Measurements from ENCODE around the gene GNAZ.

GNAZ gene

DNA sequence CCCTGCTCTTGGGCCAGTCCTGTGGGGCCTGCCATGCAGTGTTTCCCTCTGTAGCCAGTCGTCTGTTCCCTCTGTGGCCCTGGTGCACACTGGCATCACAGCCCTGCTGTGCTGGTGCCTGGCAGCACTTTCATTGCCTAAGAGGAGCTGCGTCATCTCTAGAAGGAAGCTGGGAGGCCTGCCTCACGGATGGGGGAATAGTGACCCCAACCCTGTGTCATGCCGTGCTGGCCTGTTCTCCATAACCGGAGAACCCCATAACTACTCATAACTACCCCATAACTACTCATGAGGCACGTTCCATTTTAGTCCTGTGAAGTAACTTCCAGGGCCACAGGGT is 88.9 kb downstream of the GNAZ start:
- DNase-seq = no peak

DNA sequence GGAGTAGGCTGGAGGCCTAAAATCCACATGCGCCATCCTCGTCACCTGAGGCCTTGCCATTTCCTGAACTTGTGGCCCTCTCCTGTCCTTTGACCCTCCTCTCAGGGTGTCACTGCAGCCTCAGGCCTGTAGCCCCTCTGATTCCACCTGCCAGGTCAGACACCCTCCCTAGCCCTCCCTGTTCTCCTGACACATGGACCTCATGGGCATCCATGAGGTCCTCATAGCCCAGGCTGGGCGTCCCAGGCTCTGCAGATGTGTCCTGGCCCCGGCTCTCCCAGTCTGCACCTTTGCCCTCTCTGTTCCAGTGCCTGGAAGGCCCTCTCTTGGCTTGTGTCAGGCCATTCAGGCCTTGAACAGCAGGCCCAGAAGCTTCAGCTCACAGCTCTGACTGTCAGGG is 90.7 kb downstream of the GNAZ start:
- DNase-seq = no peak

DNA sequence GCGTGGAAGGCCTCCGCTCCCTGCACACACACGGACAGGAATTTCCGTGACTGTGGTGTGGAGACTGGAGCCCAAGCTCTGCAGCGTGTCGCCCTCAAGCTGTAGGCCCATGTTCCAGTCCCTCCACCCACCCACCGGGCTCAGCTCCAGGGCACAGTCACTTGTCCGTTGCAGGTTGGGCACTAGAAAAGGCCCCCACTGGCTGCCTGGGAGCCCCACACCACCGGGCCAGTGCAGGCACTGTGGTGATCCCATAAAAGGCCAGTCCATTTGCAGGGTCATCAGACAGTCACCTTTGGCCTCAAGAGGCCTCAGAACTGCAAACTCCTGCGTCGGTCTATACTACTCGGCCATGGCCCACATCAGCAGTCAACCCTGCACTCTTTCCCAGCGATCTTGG is 91.3 kb downstream of the GNAZ start:
- no peak for DNase-seq

DNA sequence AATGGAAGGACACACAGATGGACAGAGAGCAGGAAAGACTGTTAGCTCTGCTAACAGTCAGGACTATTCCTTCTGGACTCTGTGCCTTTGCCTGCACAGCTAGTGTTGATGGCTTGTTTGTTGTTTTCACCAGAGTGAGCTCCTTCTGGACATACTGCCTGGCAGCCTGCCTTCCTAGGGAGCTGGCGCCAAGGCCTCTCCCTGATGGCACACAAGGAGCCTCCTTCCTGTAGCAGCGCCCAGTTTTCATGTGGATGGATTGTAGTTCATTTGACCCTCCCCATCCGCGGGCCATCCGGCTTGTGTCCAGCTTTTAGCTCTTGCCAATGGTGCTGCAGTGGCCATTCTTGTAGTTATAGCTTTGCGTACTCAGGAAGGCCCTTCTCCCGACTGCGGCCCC is 93.3 kb downstream of the GNAZ start:
- no peak for DNase-seq

DNA sequence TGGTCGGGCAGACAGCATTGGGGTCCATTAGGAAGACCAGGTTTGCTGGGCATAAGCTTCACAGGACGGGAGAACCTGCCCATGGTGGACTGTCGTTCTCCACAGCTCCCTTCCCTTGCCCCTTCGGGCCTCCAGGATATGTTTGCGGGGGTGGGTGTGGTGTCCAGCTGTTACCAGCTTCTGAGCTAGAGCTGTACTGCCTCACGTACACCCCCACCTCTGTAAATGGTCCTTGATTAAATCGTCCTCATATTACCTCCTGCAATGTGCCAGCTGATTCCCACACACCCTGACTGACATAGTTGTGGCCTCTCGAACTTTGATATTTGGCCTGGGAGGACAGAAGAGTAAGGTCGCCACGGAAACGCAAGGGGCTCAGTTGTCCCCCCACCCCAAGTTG is 93.8 kb downstream of the GNAZ start:
- no peak for DNase-seq

DNA sequence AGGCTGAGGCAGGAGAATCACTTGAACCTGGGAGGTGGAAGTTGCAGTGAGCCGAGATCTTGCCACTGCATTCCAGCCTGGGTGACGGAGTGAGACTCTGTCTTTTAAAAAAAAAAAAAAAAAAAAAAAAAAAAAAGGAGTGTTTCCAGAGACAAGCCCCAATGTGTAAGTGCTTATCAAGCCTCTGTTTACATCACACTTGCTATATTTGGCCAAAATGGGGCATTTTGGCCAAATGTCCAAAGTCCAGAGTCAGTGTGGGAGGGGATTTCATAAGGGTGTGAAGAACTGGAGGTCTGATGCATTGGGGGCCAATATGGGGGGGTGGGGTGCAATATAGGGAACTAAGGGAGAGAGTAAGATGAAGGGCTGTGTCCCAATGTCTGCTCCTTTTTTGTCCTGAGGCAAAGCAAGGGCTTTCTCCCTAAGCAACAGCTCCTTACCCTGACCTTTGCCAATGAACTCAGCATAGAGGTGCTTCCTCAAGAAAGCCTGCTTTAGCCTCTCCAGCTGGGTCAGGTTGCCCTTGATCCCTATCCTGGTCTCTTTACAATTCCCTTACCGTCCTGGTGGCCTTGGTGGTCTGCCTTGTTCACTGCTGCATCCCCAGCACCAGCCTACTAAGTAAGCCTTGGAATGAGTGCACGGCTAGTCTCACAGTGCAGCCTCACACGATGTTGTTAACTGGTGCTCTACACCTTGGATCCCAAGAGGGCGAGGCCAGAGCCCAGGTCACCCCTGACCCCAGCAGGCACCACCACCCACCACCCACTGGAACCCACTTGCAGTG is 95.9 kb downstream of the GNAZ start:
- no peak for DNase-seq

DNA sequence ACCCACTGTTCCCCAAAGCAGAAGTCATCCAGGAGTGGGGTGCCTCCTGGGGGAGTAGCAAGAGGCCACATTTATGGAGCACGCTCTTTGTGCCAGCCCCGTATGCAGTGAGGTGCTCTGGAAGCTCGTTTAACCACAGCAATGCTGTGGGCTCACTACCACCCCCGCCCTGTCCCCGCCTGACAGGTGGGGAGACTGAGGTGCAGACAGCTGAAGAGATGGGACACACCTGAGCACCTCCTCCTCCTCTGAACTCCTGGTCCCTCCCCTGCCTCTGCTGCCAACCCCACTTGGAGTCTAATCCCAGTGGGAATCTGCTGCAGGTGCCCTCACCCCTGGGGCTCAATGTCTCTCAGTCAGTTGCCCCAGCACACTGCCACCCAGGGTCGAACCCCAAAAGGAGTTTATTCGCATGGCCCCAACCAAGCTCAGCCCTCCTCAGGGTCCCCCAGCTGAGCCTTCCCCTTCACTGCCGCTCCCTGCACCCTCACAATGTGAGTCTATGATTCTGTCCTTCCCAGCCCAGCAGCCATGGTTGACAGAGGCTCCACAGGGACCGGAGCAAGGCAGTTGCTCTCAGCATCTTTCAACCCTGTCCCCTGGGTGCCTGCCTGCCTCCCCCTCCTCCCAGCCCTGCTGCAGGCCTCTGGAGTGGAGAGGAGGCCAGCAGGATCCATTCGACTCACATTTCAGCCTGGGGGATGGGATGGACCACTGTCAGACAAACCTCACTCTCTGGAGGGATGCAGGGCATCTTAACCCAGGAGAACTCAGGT is 96.7 kb downstream of the GNAZ start:
- no peak for DNase-seq

DNA sequence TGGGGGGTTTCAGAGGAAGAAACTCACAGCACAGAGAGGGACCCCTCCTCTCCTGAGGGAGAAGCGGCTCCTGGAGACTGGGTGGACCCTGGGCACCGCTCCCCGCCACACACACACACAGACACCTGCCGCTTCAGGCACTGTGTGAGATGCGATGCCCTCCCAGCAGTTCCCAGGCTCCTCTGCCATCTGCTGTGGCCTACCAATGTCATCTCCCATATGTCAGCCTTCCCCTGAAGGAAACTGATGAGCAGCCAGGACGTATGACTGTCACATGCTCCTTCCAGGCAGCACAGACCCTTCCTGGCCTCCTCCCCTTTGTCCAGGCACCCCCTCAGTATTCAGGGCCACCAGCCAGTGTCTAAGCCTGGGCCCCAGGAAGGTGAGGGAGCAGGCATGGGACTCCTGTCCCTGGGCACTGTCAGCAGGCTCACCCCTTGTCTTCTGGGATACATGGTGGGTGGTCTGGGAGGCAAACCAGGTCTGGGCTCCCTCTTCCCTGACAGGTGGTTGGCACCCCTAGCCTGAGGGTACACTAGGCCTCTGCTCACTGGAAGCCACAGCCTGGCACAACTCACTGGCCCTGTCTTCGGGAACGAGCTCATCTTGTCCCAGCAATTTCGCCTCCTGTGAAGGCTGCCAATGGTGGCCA is 98.2 kb downstream of the GNAZ start:
- DNase-seq = no peak

DNA sequence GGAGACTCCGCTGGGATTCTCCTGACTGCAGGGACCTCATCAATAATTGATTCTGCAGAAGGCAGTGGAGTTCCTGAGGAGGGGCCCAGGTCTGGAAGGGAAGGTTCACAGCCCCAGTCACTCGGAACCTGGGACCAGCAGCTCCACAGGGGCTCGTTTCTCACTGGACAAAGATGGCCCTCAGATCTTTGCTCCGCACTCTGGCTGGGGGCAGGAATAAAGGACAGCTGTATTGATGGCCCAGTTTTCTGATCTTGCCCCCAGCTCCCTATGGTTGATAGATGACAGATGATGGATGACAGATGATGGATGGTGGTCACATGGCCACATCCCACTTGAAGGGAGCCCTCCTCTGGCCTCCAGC is 98.7 kb downstream of the GNAZ start:
- DNase-seq = no peak
